ENCODE data around the gene MSL3. TPM values are rescaled to one million over a fixed set of nuclear protein-coding genes. Genes with fewer than 3 reads are reported as not detected.

Gene MSL3
- total RNA-seq (100 to 1,000 TPM; 129 to 140 TPM), polyA plus RNA-seq (10 to 100 TPM; 62.6 to 72.9 TPM)

GRCh38 chrX:11757719-11758399 is at the start of gene MSL3:
MSL3 (plus strand) TSS chrX:11758237; CDS start chrX:11758264, 27 bp downstream.
- no peaks in the 10 kb centered on the region for H3K27me3 Mint-ChIP-seq
- POLR2A ChIA-PET (ENCODE audit: partially characterized antibody) = interaction anchor here (0.7 to 4.0 kb wide), 3 partner anchors 10 to 226 kb away, joined by 3 to 40 read pairs (median 3); no protein-coding TSS in a partner anchor
- H3K9me3 Mint-ChIP-seq = peaks cover 0 to 2% (median 0%) of the 10 kb centered on the region in 8 donors
- intact Hi-C loops (cut with micrococcal nuclease) = loop anchor here (1.0 to 10.0 kb wide), 6 partner anchors 8 to 1895 kb away; partner anchors contain the start of genes HCCS and TCEANC
- peaks cover 11 to 38% (median 23%) of the 10 kb centered on the region in 4 donors for H3K4me1 Mint-ChIP-seq
- peak within 1 kb of the TSS; percentile 88 to 98 (median 94) for H3K4me3 Mint-ChIP-seq
- peaks cover 6% of the 10 kb centered on the region for H3K36me3 ChIP-seq (ENCODE audit: insufficient read depth, low read length)
- H3K27me3 ChIP-seq (ENCODE audit: insufficient read depth, low read length) = no peaks in the 10 kb centered on the region
- H3K36me3 Mint-ChIP-seq = peaks cover 19 to 32% of the 10 kb centered on the region in 2 donors
- peak in 1 of 5 donors; percentile 77 for DNase-seq
- H3K9me3 ChIP-seq (ENCODE audit: control insufficient read depth in 1 of 2, low read length in 2 of 2) = no peaks in the 10 kb centered on the region
- CTCF ChIA-PET (ENCODE audit: partially characterized antibody) = interaction anchor here (1.1 to 3.8 kb wide), 3 partner anchors 8 to 14 kb away, joined by 5 to 31 read pairs (median 7); no protein-coding TSS in a partner anchor
- peaks cover 22% of the 10 kb centered on the region for H3K4me1 ChIP-seq (ENCODE audit: insufficient read depth, low read length)
- peak within 1 kb of the TSS; percentile 91 to 99 (median 95) for H3K27ac Mint-ChIP-seq
- peak within 1 kb of the TSS; percentile 56 to 58 for H3K4me3 ChIP-seq (ENCODE audit: low read length in 2 of 2)
- peak within 1 kb of the TSS; percentile 76 for H3K27ac ChIP-seq (ENCODE audit: low read depth, low read length)

- Mint-ChIP-seq H3K36me3 (no peaks in the 10 kb centered on the region), H3K9me3 (no peaks in the 10 kb centered on the region), H3K4me3 (no peak overlapping the region), H3K4me1 (no peaks in the 10 kb centered on the region), H3K27ac (no peak overlapping the region), H3K27me3 (no peaks in the 10 kb centered on the region)
- CTCF ChIA-PET (ENCODE audit: partially characterized antibody) = no interaction called here
- no peak overlapping the region for H3K27ac ChIP-seq (ENCODE audit: low read depth, low read length)
- intact Hi-C loops (cut with micrococcal nuclease) = no loop called here
- no peak overlapping the region for H3K4me3 ChIP-seq (ENCODE audit: low read length in 2 of 2)
- H3K9me3 ChIP-seq (ENCODE audit: control insufficient read depth in 1 of 2, low read length in 2 of 2) = no peaks in the 10 kb centered on the region
- DNase-seq = no peak
- POLR2A ChIA-PET (ENCODE audit: partially characterized antibody) = no interaction called here
- no peaks in the 10 kb centered on the region for H3K27me3 ChIP-seq (ENCODE audit: insufficient read depth, low read length)
- H3K4me1 ChIP-seq (ENCODE audit: insufficient read depth, low read length) = no peaks in the 10 kb centered on the region
- no peaks in the 10 kb centered on the region for H3K36me3 ChIP-seq (ENCODE audit: insufficient read depth, low read length)
Measured at GRCh38 chrX:11722304-11722703, 35.7 kb upstream of the MSL3 start.

- Histone ChIP-seq H3K36me3 (ENCODE audit: insufficient read depth, low read length) (no peaks in the 10 kb centered on the region), H3K9me3 (ENCODE audit: control insufficient read depth in 1 of 2, low read length in 2 of 2) (no peaks in the 10 kb centered on the region), H3K27ac (ENCODE audit: low read depth, low read length) (no peak overlapping the region), H3K4me1 (ENCODE audit: insufficient read depth, low read length) (no peaks in the 10 kb centered on the region), H3K4me3 (ENCODE audit: low read length in 2 of 2) (no peak overlapping the region), H3K27me3 (ENCODE audit: insufficient read depth, low read length) (no peaks in the 10 kb centered on the region)
- peaks cover 0 to 2% of the 10 kb centered on the region in 2 donors for H3K27me3 Mint-ChIP-seq
- intact Hi-C loops (cut with micrococcal nuclease) = loop anchor here (1.0 kb wide), 3 partner anchors 46 to 191 kb away; no protein-coding TSS in a partner anchor
- H3K4me3 Mint-ChIP-seq = peak overlapping the region in 1 of 8 donors; percentile 10
- ChIA-PET POLR2A (ENCODE audit: partially characterized antibody) (no interaction called here), CTCF (ENCODE audit: partially characterized antibody) (interaction anchor here (0.9 to 1.2 kb wide), 2 partner anchors 10 to 45 kb away, joined by 3 to 4 read pairs; no protein-coding TSS in a partner anchor)
- no peak overlapping the region for H3K27ac Mint-ChIP-seq
- H3K9me3 Mint-ChIP-seq = no peaks in the 10 kb centered on the region
- no peaks in the 10 kb centered on the region for H3K4me1 Mint-ChIP-seq
- no peaks in the 10 kb centered on the region for H3K36me3 Mint-ChIP-seq
- peak in 4 of 5 donors; percentile 17 to 33 (median 23) for DNase-seq
Measured at GRCh38 chrX:11724122-11725017, 33.7 kb upstream of the MSL3 start.

GRCh38 chrX:11725631-11726442 is 32.2 kb upstream of the MSL3 start:
- H3K4me3 ChIP-seq (ENCODE audit: low read length in 2 of 2) = no peak overlapping the region
- no peaks in the 10 kb centered on the region for H3K9me3 ChIP-seq (ENCODE audit: control insufficient read depth in 1 of 2, low read length in 2 of 2)
- H3K4me1 Mint-ChIP-seq = no peaks in the 10 kb centered on the region
- H3K4me3 Mint-ChIP-seq = no peak overlapping the region
- DNase-seq = no peak
- H3K27ac ChIP-seq (ENCODE audit: low read depth, low read length) = no peak overlapping the region
- H3K27me3 Mint-ChIP-seq = peaks cover 2 to 6% of the 10 kb centered on the region in 2 donors
- H3K36me3 Mint-ChIP-seq = no peaks in the 10 kb centered on the region
- H3K36me3 ChIP-seq (ENCODE audit: insufficient read depth, low read length) = no peaks in the 10 kb centered on the region
- POLR2A ChIA-PET (ENCODE audit: partially characterized antibody) = no interaction called here
- intact Hi-C loops (cut with micrococcal nuclease) = no loop called here
- H3K4me1 ChIP-seq (ENCODE audit: insufficient read depth, low read length) = no peaks in the 10 kb centered on the region
- H3K27ac Mint-ChIP-seq = no peak overlapping the region
- peaks cover 0 to 2% (median 0%) of the 10 kb centered on the region in 8 donors for H3K9me3 Mint-ChIP-seq
- H3K27me3 ChIP-seq (ENCODE audit: insufficient read depth, low read length) = no peaks in the 10 kb centered on the region
- CTCF ChIA-PET (ENCODE audit: partially characterized antibody) = no interaction called here

GRCh38 chrX:11728556-11728955 is 29.5 kb upstream of the MSL3 start:
- intact Hi-C loops (cut with micrococcal nuclease) = no loop called here
- POLR2A ChIA-PET (ENCODE audit: partially characterized antibody) = no interaction called here
- H3K9me3 Mint-ChIP-seq = peaks cover 0 to 2% (median 0%) of the 10 kb centered on the region in 8 donors

GRCh38 chrX:11733614-11734013 is 24.4 kb upstream of the MSL3 start:
- CTCF ChIA-PET (ENCODE audit: partially characterized antibody) = no interaction called here
- Histone ChIP-seq H3K27me3 (ENCODE audit: insufficient read depth, low read length) (no peaks in the 10 kb centered on the region), H3K36me3 (ENCODE audit: insufficient read depth, low read length) (no peaks in the 10 kb centered on the region), H3K4me1 (ENCODE audit: insufficient read depth, low read length) (no peaks in the 10 kb centered on the region), H3K9me3 (ENCODE audit: control insufficient read depth in 1 of 2, low read length in 2 of 2) (no peaks in the 10 kb centered on the region), H3K27ac (ENCODE audit: low read depth, low read length) (no peak overlapping the region), H3K4me3 (ENCODE audit: low read length in 2 of 2) (no peak overlapping the region)
- POLR2A ChIA-PET (ENCODE audit: partially characterized antibody) = no interaction called here
- H3K27me3 Mint-ChIP-seq = peaks cover 10 to 11% of the 10 kb centered on the region in 2 donors
- no peaks in the 10 kb centered on the region for H3K4me1 Mint-ChIP-seq
- H3K27ac Mint-ChIP-seq = no peak overlapping the region
- intact Hi-C loops (cut with micrococcal nuclease) = no loop called here
- H3K9me3 Mint-ChIP-seq = peaks cover 0 to 2% (median 0%) of the 10 kb centered on the region in 8 donors
- H3K4me3 Mint-ChIP-seq = no peak overlapping the region
- H3K36me3 Mint-ChIP-seq = no peaks in the 10 kb centered on the region
- DNase-seq = no peak

More at GRCh38 chrX:11728556-11728955, 29.5 kb upstream of the MSL3 start:
- CTCF ChIA-PET (ENCODE audit: partially characterized antibody) = no interaction called here
- H3K4me3 Mint-ChIP-seq = no peak overlapping the region
- peaks cover 8 to 9% of the 10 kb centered on the region in 2 donors for H3K27me3 Mint-ChIP-seq
- H3K36me3 ChIP-seq (ENCODE audit: insufficient read depth, low read length) = no peaks in the 10 kb centered on the region
- no peak overlapping the region for H3K4me3 ChIP-seq (ENCODE audit: low read length in 2 of 2)
- H3K27me3 ChIP-seq (ENCODE audit: insufficient read depth, low read length) = no peaks in the 10 kb centered on the region
- no peak overlapping the region for H3K27ac ChIP-seq (ENCODE audit: low read depth, low read length)
- DNase-seq = no peak
- H3K4me1 ChIP-seq (ENCODE audit: insufficient read depth, low read length) = no peaks in the 10 kb centered on the region
- H3K4me1 Mint-ChIP-seq = no peaks in the 10 kb centered on the region
- no peaks in the 10 kb centered on the region for H3K9me3 ChIP-seq (ENCODE audit: control insufficient read depth in 1 of 2, low read length in 2 of 2)
- H3K36me3 Mint-ChIP-seq = no peaks in the 10 kb centered on the region
- no peak overlapping the region for H3K27ac Mint-ChIP-seq
